K562 (cell line): ENCODE measurements around the gene MCU.

Experiments
- ATF2 ChIP-seq: sonication (generic); formaldehyde crosslinking; IDR thresholded peaks from 2 replicates; pipeline ENCODE4 v1.8.1; 2022; ENCODE audit warnings: missing genetic modification reagents
- CTCF ChIP-seq, 3 experiments: IDR thresholded peaks in 2 of 3; conservative IDR thresholded peaks in 1 of 3; 2 replicates each; pipeline ENCODE4 v1.5.1; 2011 to 2012; ENCODE audit warnings: low read length in 3 of 3, mild to moderate bottlenecking in 3 of 3, control low read depth in 2 of 3, improper control_type of control experiment in 1 of 3, inconsistent platforms in 1 of 3, low read depth in 1 of 3, mixed read lengths in 1 of 3, moderate library complexity in 1 of 3; ENCODE audit not compliant: insufficient read depth in 2 of 3
- DEAF1 ChIP-seq: fragments of 450-650 bp; formaldehyde crosslinking; IDR thresholded peaks from 2 replicates; pipeline ENCODE4 v1.4.0; 2020; ENCODE audit warnings: mild to moderate bottlenecking, moderate library complexity
- ETS2 ChIP-seq: IDR thresholded peaks from 2 replicates; pipeline ENCODE4 v1.6.1; 2016; ENCODE audit warnings: borderline replicate concordance, missing genetic modification characterization, mild to moderate bottlenecking, moderate library complexity, missing compliant biosample characterization; ENCODE audit not compliant: poor library complexity, severe bottlenecking
- HOXB6 ChIP-seq: fragments of 250-450 bp; sonication (Bioruptor Pico); IDR thresholded peaks from 2 replicates; pipeline ENCODE4 v1.5.1; 2022; ENCODE audit warnings: mild to moderate bottlenecking, borderline replicate concordance
- KAT7 ChIP-seq: sonication (generic); formaldehyde crosslinking; IDR thresholded peaks from 2 replicates; pipeline ENCODE4 v1.8.0; 2022; ENCODE audit warnings: missing genetic modification reagents, mild to moderate bottlenecking, borderline replicate concordance
- MEF2A ChIP-seq: IDR thresholded peaks from 2 replicates; pipeline ENCODE4 v1.6.1; 2011; ENCODE audit warnings: low read depth, mild to moderate bottlenecking, low read length, moderate library complexity; ENCODE audit not compliant: control insufficient read depth
- PREB ChIP-seq: sonication (generic); formaldehyde crosslinking; IDR thresholded peaks from 2 replicates; pipeline ENCODE4 v1.8.1; 2023; ENCODE audit warnings: mild to moderate bottlenecking, missing genetic modification reagents
- RAD21 ChIP-seq, 2 experiments: fragments of 250-450 bp in 1 of 2; fragments of 450-650 bp in 1 of 2; sonication (Bioruptor Pico) in 1 of 2; formaldehyde crosslinking in 1 of 2; IDR thresholded peaks in 1 of 2; conservative IDR thresholded peaks in 1 of 2; 2 replicates each; pipeline versions ENCODE4 v1.4.0 to v1.8.0; 2020 to 2022; ENCODE audit warnings: mild to moderate bottlenecking in 2 of 2, moderate library complexity in 1 of 2
- SAP30 ChIP-seq: fragments of 200-600 bp; sonication (generic); IDR thresholded peaks from 2 replicates; pipeline ENCODE4 v1.6.1; 2012; ENCODE audit warnings: borderline replicate concordance, low read depth, mild to moderate bottlenecking, moderate library complexity, low read length, control low read depth, inconsistent platforms; ENCODE audit not compliant: insufficient read depth, poor library complexity, severe bottlenecking
- TAF1 ChIP-seq: IDR thresholded peaks from 2 replicates; pipeline ENCODE4 v1.6.1; 2011; ENCODE audit warnings: mild to moderate bottlenecking, low read length, moderate library complexity; ENCODE audit not compliant: insufficient read depth, control insufficient read depth, severe bottlenecking; ENCODE audit errors: extremely low read depth
- ZNF140 ChIP-seq: fragments of 250-450 bp; sonication (Bioruptor Pico); IDR thresholded peaks from 2 replicates; pipeline ENCODE4 v1.8.0; 2021; ENCODE audit warnings: moderate library complexity, mild to moderate bottlenecking, inconsistent platforms
- ZNF609 ChIP-seq: sonication (generic); formaldehyde crosslinking; IDR thresholded peaks from 2 replicates; pipeline ENCODE4 v1.8.1; 2023; ENCODE audit warnings: missing genetic modification reagents, mild to moderate bottlenecking, borderline replicate concordance

- TF ChIP-seq CTCF (IDR thresholded peaks at IDR 0.05 in 2 of 3, conservative IDR thresholded peaks at IDR 0.05 in 1 of 3; ENCODE audit: insufficient read depth in 2 of 3, low read depth in 1 of 3, low read length in 3 of 3): no peak
- TF ChIP-seq PREB (CRISPR knock-in tag): no peak
- no peak for TF ChIP-seq ZNF140 (CRISPR knock-in tag)
- no peak for TF ChIP-seq KAT7 (CRISPR knock-in tag)
- TF ChIP-seq SAP30: no peak
- no peak for TF ChIP-seq RAD21 (CRISPR knock-in tag; conservative IDR thresholded peaks at IDR 0.05 in 1 of 2, IDR thresholded peaks at IDR 0.05 in 1 of 2)
- no peak for TF ChIP-seq HOXB6 (CRISPR knock-in tag)
- TF ChIP-seq ATF2 (CRISPR knock-in tag): no peak
- TF ChIP-seq ZNF609 (CRISPR knock-in tag): no peak
- no peak for TF ChIP-seq DEAF1 (CRISPR knock-in tag)
- no peak for TF ChIP-seq TAF1
- TF ChIP-seq MEF2A: no peak
- TF ChIP-seq ETS2 (tag): no peak
Observed at GRCh38 chr10:72653383-72654096, 38.4 kb upstream of the MCU start.
